ENCODE measurements around the gene CIAO3. TPM values are rescaled to one million over a fixed set of nuclear protein-coding genes. Genes with fewer than 3 reads are reported as not detected.

The CIAO3 gene
- total RNA-seq, 1 donor from 2014 or later, result 34.5 TPM

GRCh38 chr16:682493-683395 is 58.1 kb downstream of the CIAO3 start:
- no peak for DNase-seq (ENCODE audit: low read depth)
- TF ChIP-seq CTCF (IDR thresholded peaks at IDR 0.05; ENCODE audit: insufficient read depth, low read length, poor library complexity, severe bottlenecking), result no peak
- Histone ChIP-seq H3K27me3 (ENCODE audit: control insufficient read depth, insufficient read depth, low read length) (peaks cover 2% of the 10 kb centered on the region), H3K36me3 (ENCODE audit: control insufficient read depth, insufficient read depth, low read length) (peaks cover 1% of the 10 kb centered on the region), H3K4me3 (ENCODE audit: low read depth, low read length) (peak overlapping the region; percentile 81)

GRCh38 chr16:681746-682427 is 58.9 kb downstream of the CIAO3 start:
- H3K36me3 ChIP-seq (ENCODE audit: control insufficient read depth, insufficient read depth, low read length), result peaks cover 1% of the 10 kb centered on the region
- DNase-seq (ENCODE audit: low read depth), result no peak
- TF ChIP-seq CTCF (IDR thresholded peaks at IDR 0.05; ENCODE audit: insufficient read depth, low read length, poor library complexity, severe bottlenecking), result no peak
- H3K27me3 ChIP-seq (ENCODE audit: control insufficient read depth, insufficient read depth, low read length), result peaks cover 11% of the 10 kb centered on the region
- no peak overlapping the region for H3K4me3 ChIP-seq (ENCODE audit: low read depth, low read length)

DNA sequence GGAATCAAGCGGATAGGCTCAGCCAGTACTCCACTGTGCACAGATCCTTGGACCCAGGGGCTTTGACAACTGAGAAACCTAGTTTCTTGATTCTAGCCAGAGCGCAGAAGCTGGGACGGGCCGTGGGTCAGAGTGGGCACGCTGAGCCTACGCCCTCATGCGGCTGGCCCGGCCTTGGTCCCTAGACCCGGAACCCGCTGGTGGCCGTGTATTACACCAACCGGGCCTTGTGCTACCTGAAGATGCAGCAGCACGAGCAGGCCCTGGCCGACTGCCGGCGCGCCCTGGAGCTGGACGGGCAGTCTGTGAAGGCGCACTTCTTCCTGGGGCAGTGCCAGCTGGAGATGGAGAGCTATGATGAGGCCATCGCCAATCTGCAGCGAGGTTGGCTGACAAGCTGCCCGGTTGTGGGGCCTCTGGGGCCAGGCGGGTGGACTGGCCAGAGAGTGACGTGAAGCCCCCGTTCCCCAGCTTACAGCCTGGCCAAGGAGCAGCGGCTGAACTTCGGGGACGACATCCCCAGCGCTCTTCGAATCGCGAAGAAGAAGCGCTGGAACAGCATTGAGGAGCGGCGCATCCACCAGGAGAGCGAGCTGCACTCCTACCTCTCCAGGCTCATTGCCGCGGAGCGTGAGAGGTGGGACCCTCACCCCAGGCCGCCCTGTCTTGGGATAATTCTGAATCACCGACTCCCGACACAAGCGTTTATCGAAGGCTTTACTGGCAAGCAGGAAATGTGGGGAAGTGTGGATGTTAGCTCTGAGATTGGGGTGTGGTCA is 59.6 kb downstream of the CIAO3 start:
- no peak for DNase-seq (ENCODE audit: low read depth)

DNA sequence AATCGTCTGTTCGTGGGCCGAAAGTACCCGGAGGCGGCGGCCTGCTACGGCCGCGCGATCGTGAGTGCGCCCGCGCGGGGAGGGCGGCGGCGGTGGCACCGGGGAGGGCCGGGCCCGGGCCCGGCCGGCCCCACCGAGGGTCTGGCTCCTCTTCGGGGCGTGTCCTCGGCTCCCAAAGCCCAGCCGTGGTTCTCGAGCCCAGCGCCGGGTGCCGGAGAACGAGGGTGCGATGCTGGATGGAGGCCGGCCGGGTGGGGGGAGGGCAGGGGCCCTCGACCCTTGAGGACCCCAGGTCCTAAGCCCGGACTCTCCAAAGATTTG is 60.2 kb downstream of the CIAO3 start:
- no peak for TF ChIP-seq CTCF (IDR thresholded peaks at IDR 0.05; ENCODE audit: insufficient read depth, low read length, poor library complexity, severe bottlenecking)
- Histone ChIP-seq H3K36me3 (ENCODE audit: control insufficient read depth, insufficient read depth, low read length) (peaks cover 1% of the 10 kb centered on the region), H3K4me3 (ENCODE audit: low read depth, low read length) (peak overlapping the region; percentile 77), H3K27me3 (ENCODE audit: control insufficient read depth, insufficient read depth, low read length) (peaks cover 19% of the 10 kb centered on the region)
- no peak for DNase-seq (ENCODE audit: low read depth)

More for the DNA sequence above, 59.6 kb downstream of the CIAO3 start:
- Histone ChIP-seq H3K36me3 (ENCODE audit: control insufficient read depth, insufficient read depth, low read length) (peaks cover 1% of the 10 kb centered on the region), H3K27me3 (ENCODE audit: control insufficient read depth, insufficient read depth, low read length) (peaks cover 16% of the 10 kb centered on the region), H3K4me3 (ENCODE audit: low read depth, low read length) (peak overlapping the region; percentile 77)
- no peak for TF ChIP-seq CTCF (IDR thresholded peaks at IDR 0.05; ENCODE audit: insufficient read depth, low read length, poor library complexity, severe bottlenecking)

DNA sequence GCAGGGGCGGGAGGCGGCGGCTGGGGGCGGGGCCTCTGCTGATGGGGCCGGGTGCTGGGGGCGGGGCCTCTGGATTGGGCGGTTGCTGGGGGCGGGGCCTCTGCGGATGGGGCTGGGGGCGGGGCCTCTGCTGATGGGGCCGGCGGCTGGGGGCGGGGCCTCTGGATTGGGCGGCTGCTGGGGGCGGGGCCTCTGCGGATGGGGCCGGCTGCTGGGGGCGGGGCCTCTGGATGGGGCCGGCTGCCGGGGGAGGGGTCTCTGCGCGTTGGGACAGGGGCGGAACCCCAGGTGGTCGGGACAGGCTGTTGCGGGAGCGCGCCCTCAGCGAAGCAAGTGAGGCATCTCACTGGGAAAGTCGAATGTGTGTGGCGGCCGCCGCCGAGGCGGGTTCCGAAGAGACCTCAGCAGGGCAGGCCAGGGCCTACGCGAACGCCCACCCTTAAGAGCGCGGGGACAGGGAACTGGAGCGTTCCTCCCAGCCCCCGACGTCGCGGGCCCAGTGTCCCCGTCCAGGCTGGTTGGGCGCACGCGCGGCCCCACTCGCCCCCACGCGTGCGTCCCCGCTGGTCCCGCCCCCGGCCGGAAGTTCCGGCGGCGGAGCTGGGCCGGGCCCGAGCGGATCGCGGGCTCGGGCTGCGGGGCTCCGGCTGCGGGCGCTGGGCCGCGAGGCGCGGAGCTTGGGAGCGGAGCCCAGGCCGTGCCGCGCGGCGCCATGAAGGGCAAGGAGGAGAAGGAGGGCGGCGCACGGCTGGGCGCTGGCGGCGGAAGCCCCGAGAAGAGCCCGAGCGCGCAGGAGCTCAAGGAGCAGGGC is 60.8 kb downstream of the CIAO3 start, which contains the start of gene STUB1:
STUB1 (plus strand) TSS at position 597 of the 811 bp plus-strand sequence; CDS start at position 713, 116 bp downstream.
- H3K27me3 ChIP-seq (ENCODE audit: control insufficient read depth, insufficient read depth, low read length), result peaks cover 21% of the 10 kb centered on the region
- TF ChIP-seq CTCF (IDR thresholded peaks at IDR 0.05; ENCODE audit: insufficient read depth, low read length, poor library complexity, severe bottlenecking), result no peak
- H3K4me3 ChIP-seq (ENCODE audit: low read depth, low read length), result peak within 1 kb of the TSS; percentile 77
- peak; percentile 28 for DNase-seq (ENCODE audit: low read depth)
- H3K36me3 ChIP-seq (ENCODE audit: control insufficient read depth, insufficient read depth, low read length), result peaks cover 1% of the 10 kb centered on the region
